ENCODE results near the gene KCNA10.

KCNA10 gene

DNA sequence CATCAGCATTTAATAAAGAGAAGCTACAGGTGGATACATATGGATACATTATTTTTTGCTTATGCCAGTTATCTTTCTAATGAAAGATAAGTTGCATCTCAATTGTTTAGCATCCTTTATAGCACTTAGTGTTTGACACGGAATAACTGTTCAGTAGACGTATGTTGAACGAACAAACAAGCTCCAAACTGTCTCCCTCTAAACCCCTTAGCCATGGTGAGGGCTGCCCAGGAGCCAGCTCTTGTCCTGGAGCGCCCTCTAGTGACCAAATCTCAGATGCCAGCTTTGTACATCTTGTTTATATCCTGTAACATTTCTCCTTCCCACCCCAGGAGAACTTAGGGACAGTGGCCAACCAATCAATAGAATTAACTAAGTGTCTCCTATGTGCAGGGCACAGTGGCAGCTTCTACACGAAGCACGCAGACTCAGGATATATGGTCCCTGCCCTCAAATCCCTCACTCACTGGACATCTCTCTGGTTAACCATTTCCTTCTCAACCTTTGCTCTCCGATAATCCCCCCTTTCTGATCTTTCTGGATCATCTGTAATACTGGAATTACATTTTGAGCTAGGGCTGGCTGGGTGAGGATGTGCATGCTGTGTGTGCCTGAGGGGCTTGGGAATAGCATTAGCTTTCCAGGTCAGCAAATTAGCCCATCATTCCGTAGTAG is 22.9 kb downstream of the KCNA10 start:
- DNase-seq: peak; percentile 90

DNA sequence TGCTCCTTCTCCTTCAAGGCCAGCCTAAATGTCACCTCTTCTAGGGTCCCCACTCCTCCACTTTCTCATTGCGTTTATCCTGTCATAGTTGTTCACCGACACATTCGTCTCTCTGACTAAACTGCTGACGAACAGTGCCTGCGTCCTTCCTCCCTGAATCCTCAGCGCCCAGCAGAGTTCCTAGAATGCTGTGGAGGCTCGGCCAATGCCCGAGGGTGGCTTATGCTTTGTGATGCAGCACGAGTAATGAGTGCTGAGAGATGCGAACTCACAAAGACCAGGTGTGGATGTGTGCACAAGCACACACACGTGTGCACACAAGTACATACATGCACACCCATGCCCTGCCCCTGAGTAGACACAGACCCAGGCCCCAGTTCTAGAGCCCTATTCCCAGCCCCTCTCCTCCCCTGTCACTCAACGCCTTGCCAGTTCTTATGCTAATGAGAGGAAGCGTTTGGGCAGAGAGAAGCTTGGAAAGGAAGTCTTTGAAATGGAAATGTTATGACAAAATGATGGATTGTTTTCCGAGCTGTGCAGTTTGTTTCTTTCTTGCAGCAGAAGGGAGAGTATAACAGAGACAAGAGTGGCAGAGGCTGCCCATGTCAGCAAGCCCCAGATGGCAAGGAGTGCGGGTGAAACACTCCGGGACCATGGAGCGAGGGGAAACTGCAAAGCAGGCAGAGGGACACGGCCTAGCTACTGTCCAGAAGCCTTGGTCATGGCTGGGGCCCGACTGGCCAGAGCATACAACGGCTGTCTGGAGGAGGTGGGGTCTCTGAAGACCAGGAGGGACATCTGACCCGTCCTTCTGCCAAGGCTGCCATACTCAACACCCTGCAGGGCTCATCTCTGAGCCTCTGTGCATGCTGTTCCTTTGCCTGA is 24.2 kb downstream of the KCNA10 start:
- no peak for DNase-seq

DNA sequence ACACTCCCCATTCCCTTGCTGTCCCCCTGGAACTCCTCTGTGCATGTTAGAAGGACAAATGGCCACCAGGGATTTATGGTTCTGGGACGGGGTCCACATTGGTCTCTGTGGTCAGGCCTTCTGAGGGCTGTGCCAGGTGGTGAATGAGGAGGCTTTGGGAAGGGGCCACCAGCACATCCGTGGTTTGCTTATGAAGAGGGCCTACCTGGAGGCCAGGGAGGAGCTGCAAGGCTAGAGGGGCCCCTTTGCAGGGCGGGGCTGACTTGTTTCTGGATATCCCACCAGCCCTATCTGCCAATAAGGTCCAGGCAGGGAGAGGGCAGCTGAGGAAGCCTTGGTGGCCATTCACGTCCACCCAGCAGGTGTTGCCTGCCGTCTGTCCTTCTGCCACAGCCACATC is 24.9 kb downstream of the KCNA10 start:
- no peak for DNase-seq

DNA sequence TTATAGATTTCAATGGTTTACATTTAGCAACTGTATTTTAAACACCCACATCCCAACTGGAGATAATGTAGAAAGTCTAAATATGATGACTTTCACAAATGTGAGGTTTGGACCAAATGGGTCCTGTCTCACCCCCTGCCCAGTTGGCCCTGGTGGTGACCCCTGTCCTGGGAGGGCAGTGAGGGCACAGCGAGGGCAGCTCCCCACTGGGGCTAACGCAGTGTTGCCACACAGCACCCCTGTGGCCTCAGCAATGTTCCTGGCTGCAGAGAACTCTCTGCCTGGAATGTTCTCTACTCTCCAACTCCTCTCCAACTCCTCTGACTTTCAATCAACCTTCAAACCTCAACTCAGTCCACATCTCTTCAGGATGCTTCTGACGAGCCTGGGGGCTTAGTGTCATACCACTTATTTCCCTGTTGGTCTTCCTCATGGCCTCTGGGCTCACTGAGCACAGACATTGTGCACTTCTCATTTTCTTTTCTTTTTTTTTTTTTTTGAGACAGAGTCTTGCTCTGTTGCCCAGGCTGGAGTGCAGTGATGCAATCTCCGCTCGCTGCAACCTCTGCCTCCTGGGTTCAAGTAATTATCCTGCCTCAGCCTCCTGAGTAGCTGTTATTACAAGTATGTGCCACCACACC is 25.8 kb downstream of the KCNA10 start:
- DNase-seq: no peak

DNA sequence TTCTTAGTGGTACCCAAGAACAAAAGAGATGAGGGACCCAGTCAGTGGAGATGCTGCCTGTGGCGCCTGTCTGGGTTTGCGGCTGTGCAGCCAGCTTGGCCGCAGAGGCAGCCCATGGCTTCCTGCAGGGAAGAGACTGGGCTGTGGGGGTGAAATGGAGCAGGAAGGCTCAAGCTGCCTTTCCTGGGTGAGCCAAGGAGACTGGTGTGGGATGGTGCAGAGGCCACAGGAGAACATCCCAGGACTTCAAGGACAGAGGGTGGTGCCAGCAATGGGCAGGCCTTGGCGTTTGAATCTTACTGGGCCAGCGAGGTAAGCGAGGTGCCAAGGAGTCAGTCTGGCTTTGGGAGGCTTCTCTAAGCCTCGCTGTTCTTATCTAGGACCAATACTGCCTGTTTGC is 26.4 kb downstream of the KCNA10 start:
- no peak for DNase-seq

DNA sequence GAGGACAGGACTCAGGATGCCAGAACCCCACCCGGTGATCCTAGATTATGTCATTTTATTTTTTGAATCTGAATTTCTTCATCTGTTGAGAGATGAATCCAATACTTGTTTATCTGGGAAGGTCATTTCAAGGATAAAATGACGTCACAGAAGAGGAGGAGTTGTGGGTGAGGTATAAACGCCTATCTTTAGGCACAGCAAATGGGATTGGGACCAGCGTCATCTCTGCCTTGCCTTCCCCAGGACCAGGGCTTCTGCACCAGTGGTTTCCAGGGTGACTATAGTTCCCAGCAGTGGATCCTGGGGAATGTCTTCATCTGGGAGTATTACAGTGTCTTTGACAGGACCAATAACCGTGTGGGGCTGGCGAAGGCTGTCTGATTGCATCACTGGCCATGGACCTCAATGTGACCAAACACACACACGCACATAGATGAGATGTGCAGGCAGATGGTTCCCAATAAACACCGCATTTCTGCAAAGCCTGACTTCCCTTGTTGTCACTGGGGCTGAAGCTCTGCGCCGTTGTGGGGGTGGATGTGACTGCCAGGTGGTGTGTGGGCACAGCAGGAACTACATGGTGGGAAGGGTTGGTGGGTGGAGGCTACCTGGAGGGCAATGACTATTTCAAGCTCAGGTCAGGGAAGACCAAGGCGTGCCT is 28.1 kb downstream of the KCNA10 start:
- DNase-seq: peak; percentile 54

DNA sequence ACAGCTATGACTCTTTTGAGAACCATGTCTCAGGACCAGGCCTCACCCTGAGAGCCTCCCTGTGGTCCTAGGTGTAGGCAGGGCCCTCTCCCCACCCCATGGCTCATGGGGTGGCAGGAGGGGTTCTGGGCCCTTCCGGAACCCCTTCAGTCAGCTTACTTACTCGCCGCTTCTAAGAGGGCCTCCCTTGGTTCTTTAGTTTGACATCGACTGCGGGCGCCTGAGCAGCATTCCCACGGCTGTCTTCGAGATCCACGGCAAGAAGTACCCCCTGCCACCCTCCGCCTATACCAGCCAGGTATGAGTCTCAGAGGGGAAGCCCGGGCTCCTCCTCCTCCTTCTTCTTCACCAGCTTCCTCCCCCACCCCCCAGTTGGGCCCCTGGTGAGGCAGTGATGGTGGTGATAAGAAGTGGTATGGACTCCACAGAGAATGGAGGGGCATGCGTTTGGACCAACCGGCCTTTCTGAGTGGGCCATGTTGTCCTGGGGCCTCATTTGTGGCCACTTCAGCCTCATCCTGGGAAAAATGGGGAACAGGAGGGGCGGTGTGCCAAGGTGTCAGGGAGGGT is 28.9 kb downstream of the KCNA10 start:
- DNase-seq: no peak

DNA sequence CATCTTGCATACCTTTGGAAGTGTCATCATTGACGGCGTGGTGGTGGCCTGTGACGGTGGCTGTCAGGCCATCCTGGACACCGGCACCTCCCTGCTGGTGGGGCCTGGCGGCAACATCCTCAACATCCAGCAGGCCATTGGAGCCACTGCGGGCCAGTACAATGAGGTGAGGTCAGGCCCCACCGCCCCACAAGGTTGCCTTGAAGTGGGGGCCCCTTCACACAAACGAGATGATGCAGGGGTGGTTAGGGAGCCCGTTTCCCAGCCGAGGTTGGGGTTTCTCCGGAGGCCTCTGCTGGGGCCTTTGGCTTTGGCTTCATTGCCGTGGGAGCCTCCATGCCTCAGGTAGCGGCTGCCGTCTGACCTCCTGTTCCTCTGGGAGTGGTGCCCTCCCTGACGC is 29.6 kb downstream of the KCNA10 start:
- DNase-seq: no peak

DNA sequence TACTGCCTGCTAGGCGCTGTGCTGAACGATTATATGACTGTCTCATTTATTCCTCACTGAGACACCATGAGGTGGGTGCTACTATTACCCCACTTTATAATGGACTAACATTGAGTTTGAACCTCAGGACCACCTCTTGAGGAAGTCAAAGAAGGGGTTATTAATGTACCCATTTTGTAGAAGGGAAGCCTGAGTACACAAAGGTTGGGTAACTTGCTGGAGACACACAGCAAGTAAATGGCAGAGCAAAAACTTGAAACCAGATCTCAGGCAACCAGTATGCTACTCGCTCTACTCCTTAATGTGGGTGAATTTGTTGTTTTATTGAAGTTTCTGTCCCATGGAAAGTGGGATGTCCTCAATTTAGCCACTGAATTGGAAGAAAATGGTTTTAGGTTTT is 30.1 kb downstream of the KCNA10 start:
- no peak for DNase-seq

DNA sequence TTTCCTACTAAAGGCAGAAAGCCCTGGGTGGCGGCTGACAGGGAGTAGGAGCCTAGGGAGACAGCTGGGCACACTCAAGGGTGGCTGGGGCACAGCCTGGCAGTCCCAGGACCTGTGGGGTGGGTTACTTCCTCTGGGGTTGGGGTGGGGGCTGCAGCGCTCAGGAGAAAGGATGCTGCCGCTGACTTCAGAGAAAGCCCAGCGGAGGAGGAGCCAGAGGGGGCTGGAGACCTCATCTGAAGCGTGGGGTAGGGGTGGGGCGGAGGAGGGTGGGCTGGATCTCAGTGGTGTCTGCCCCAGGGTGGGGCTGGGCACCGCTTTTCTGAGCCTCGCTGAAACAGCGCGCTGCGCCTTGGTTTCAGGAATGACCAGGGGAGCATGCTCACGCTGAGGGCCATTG is 30.8 kb downstream of the KCNA10 start:
- DNase-seq: no peak

DNA sequence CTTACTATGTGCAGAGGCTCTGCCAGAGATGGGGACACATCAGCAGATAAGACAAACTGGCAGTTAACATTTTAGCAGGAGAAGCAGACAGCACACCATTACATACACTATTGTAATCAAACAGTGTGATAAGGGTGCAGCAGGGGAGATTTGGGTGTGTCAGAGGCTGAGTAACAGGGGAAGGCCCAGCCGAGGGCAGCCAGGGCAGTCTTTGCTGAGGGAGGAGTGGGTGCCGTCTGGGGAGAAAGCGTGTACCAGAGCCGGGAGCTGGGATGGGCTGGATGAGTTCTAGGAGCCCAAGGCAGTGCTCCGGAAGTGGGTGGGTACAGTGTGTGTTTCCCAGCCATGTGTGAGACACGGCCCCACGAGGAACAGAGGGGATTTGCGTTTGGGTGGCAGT is 31.2 kb downstream of the KCNA10 start:
- DNase-seq: peak; percentile 69

DNA sequence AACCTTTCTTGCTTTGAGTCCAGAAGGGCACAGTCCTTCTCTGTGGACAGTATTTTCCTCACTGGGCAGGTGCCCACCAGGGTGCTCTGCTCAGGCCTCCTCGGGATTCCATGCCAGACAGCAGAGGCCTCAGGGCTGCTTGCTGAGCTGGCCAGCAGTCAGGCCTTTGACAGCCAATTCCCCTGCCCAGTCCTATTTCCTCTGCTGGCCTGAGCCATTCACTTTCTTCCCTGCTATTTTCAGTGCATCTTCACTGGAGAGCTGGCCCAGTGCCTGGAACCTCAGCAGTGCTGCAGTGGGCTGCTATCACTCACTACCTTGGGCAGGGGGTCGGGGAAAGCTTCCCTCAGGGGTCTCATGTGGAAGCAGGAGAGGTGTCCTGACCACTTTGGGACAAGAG is 33.2 kb downstream of the KCNA10 start:
- DNase-seq: no peak

DNA sequence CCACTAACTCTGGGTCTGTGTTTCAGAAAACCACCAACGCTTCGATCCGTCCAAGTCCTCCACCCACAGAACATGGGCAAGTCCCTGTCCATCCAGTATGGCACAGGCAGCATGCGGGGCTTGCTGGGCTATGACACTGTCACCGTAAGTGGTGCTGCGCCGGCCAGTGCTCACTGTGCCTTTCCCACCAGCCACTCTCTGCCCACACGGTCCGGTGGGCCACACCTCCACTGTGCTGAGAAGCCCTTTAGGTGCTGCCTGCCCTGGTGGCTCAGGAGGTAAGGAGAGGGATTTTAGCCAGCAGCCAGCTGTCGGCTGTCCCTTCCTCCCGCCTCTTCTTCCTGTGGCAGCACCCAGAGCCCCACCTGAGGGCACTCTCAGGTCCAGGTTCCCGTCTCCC is 34.2 kb downstream of the KCNA10 start:
- DNase-seq: no peak

DNA sequence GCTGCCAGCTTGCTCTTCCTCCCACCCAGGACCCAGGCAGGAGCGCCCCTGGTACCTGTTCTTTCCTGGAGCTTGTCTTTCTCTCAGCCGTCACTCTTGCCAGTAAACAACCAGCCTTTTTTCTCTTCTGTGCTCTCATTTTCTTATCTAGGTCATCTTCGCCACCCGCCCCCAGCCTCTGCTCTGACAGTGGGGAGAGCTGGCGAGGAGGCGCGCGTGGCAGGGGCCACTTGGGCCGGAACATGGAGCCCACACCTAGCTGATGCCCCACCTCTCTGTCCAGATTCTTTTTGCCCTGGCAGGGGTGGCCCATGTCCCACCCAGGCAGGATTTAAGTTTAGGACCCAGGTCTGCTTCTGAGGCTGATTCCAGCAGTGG is 35.7 kb downstream of the KCNA10 start:
- DNase-seq: no peak

DNA sequence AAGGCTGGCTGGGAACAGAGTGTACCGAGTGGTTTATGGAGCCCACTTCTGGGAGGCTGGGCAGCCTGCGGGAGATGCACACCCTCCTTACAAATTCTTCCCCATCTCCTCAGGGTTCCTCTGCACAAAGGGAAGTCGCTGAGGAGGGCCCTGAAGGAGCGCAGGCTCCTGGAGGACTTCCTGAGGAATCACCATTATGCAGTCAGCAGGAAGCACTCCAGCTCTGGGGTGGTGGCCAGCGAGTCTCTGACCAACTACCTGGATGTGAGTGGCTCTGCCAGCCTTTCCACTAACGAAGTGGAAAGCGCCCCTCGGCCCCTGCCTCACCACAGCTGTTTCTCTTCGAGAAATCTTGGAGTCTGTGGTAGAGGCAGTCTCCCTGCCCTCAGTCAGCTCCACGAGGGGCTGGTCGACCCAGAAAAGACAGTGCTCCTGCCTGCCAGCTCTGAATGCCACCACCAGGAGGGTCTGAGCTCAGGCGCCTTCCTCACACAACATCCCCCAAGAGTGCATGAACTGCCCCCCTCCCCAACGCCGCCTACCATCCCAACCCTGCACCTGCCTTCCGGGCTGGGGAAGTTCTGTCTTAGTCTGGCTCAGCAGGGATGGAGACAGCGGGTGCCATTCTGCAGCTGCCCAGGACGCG is 36.2 kb downstream of the KCNA10 start:
- DNase-seq: no peak

DNA sequence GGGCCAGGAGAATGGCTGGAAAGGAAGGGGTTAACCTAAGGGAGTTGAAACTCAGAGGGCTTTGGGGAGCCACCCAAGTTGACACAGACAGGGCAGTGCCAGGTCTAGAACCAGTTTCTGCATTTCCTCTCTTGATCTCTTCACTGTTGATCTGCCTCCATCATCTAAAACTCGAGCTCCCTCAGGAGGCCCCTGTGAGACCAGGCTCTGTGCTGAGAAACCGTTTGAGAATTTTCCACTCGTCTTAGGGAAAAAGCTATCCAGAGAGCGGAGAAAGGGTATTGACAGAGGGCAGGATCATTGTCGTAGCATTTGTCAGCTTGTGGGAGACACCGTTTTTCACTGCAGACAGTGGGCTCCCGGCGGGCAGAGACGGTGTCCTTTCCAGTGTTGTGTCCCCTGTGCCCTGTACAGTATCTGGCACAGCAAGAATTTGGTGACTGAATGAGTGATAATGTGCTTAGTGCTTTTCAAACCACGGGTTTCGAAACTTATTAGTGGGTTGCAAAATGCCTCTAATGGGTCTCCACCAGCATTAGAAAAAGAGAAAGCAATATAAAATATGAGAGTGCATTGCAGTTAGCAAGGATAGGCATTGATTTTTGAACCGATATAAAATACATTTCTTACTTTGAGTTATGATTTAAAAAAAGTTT is 36.9 kb downstream of the KCNA10 start:
- DNase-seq: peak; percentile 53

DNA sequence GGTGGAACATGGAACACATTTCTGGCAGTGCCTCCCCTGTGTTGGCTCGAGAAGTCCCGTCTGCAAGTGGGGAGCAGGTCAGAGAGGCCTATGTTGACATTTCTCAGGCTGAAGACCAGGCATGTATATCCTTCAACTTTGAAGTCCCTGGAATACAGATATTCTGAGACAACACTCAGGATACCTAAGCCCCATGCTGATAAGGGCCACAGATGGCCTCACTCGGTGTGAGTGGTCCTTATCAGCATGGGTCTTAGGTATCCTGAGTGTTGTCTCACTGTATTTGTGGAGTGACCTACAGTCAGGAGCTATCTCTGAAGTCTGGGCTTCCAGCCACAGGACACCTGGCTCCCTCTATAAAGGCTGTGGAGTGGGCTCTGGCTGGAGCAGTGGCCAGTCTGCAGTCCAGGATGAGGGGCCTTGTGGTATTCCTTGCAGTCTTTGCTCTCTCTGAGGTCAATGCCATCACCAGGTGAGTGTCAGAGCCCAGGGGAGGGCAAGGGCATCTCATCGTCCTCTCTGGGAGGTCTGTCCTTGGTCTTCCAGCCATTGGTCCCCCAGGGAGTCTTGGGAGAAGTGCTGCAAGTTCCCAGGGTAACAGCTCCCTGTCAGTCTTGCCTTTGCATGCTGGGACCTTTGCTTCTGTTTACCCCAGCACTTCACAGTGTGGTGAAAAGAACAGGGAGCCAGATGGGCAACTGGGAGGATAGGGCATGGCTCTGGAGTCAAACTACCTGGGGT is 38.4 kb downstream of the KCNA10 start:
- no peak for DNase-seq

DNA sequence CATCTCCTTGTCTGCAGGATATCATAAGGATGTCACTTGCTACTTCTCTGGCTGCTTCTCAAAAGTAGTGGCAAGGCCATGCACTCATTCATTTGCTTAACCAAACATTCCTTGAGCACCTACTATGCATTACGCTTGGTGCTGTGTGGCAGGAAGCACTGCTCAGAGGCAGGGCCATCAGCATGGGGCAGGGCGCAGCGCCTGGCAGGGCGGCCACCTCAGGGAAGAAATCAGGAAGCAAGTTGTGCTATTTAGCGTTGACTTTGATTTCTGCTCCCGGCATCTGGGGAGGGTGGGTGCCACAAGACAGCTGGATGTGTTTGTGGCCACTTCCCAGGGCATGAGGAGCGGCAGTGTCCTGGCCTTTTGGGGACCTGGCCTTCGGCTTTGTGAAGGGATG is 40.1 kb downstream of the KCNA10 start:
- no peak for DNase-seq

DNA sequence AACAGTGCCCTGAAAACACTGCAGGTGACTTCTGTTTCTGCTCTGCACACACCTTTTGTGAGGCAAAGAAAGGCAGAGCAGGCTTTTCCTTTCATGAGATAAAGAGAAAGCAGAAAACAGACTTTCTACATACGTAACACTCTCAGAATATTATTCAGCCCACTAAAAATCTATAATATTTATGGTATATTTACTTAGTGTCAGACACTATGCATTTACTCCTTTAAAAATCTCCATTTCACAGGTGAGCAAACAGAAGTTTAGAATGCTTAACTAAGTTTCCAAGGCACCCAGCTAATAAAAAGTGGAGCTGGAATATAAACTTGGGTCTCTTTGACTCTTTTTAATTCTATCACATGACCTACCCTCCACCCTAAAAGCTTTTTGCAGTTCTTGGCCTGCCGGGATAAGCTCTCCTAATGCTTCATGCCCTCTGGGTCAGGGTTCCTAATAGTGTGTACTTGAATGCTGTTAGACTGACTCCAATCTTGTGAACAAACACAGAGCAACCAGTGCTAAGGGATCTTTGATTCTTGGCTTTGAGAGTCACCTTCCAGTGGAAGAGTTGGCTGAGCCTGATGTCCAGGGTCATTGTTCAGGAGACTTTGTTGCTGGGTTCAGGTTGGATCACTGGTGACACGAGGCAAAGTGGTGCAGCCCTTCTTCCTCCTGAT is 40.9 kb downstream of the KCNA10 start:
- DNase-seq: no peak

DNA sequence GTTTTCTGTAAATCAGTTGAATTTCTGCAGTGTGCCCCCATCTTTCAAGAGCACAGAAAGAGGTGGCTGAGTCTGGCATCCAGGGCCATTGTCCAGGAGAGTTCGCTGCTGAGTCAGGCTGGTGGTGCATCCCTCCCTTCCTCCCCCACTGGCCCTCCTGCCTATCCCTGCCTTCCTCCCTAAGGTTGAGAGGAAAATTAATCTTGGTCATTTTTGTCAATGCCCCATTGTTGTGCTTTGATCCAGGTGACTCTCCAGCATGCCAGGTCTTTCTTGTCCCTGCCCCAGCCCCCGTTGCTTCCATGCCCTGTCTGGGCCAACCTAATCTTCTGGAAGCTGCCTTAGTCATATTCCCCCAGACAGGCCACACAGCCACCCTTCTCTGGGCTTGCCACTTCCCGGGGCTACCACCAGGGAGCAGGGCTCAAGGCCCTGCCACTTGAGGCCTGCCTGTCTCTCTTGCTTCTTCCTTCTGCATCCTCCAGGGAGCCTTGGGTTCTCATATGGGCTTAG is 41.5 kb downstream of the KCNA10 start:
- DNase-seq: peak; percentile 28

DNA sequence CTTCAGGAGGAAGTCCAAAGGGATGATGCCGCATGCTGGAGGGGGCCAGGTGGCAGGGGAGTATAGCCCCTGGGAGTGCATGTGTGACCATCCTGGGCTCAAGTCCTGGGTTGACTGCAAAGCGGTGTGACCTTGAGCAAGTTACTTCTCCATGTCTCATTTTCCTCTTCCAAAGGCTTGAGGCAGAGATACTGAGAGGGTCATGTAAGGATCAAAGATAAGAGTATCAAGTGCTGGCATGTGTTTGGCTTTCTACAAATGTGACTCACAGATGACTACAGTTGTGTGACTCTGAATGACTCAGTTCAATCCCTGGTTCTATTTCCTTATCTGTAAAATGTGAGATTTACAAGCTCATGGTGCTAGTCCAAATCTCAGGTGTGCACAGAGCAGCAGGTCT is 41.9 kb downstream of the KCNA10 start:
- DNase-seq: peak; percentile 67
